Heart right ventricle (tissue), 16 donors: ENCODE data around the gene KCNV2. TPM values are rescaled to one million over a fixed set of nuclear protein-coding genes. Genes with fewer than 3 reads are reported as not detected.
A peak's percentile ranks its signal among the peaks of the same experiment; 100 is the strongest.

ENCODE experiments used
- ATAC-seq, 8 donors: fragments of 200-7000 bp; cut with Tn5 transposase; one replicate each; pipeline ENCODE4 v1.9.1; 2020; ENCODE audit warnings: mild to moderate bottlenecking in 8 of 8, moderate library complexity in 8 of 8, moderate number of reproducible peaks in 1 of 8
- DNase-seq, 2 donors: peaks; one replicate each; pipeline ENCODE4 v3.0.0-alpha.2; 2020
- H3K27ac ChIP-seq, 10 donors: fragments of 200-600 bp; sonication (generic) in 2 of 10; one replicate each; pipeline versions ENCODE4 v1.5.0 to v1.8.0; 2020 to 2022; ENCODE audit warnings: mild to moderate bottlenecking in 3 of 10
- H3K27me3 ChIP-seq, 7 donors: fragments of 200-600 bp; one replicate each; pipeline ENCODE4 v1.8.0; 2021 to 2022; ENCODE audit warnings: mild to moderate bottlenecking in 2 of 7
- H3K36me3 ChIP-seq, 9 donors: fragments of 200-600 bp; sonication (generic) in 1 of 9; one replicate each; pipeline versions ENCODE4 v1.5.0 to v1.8.0; 2020 to 2022; ENCODE audit warnings: mild to moderate bottlenecking in 2 of 9
- H3K4me1 ChIP-seq, 9 donors: fragments of 200-600 bp; sonication (generic) in 1 of 9; one replicate each; pipeline versions ENCODE4 v1.5.0 to v1.8.0; 2020 to 2022; ENCODE audit warnings: mild to moderate bottlenecking in 4 of 9
- H3K4me3 ChIP-seq, 10 donors: fragments of 200-600 bp; sonication (generic) in 2 of 10; one replicate each; pipeline versions ENCODE4 v1.5.0 to v1.8.0; 2020 to 2022; ENCODE audit warnings: mild to moderate bottlenecking in 7 of 10, moderate library complexity in 2 of 10
- H3K9me3 ChIP-seq, 11 donors: fragments of 200-600 bp in 10 of 11; sonication (generic) in 2 of 11; one replicate each; pipeline versions ENCODE4 v1.5.0 to v1.8.0; 2013 to 2022; ENCODE audit warnings: mild to moderate bottlenecking in 2 of 11, control low read depth in 1 of 11, moderate library complexity in 1 of 11
- WGBS, 2 donors: extraction: QIAGEN DNeasy Blood & Tissue Kit; methylation state at CpG; one replicate each; pipeline ENCODE4 v1.1.7; 2013; ENCODE audit warnings: inconsistent platforms in 1 of 2; 5-methylcytosine and 5-hydroxymethylcytosine counted together
- intact Hi-C, 10 donors: fragments of 100-400 bp; cut with DNase I; formaldehyde crosslinking; loops; one replicate each; pipeline versions ENCODE4 v1.11.1 to v1.14.2; 2022
- polyA plus RNA-seq, 2 donors: library from polyadenylated mRNA; stranded (reverse); fragments of 200-250 nt; gene quantifications; one replicate each; pipeline ENCODE4 v1.2.3, GENCODE V29; 2013
- total RNA-seq, 10 donors: library from RNA; stranded (reverse); fragmentation: NEBNext Ultra II Directional in 3 of 10; extraction: Animal tissue kit (Norgen Biotek cat#: 25700) in 3 of 10; gene quantifications; one replicate each; pipeline versions ENCODE4 v1.2.1 to v1.2.4, GENCODE V29; 2021 to 2023
- TF ChIP-seq, protein P1 (sequence below), 9 donors: fragments of 200-600 bp; sonication (generic) in 2 of 9; IDR thresholded peaks; one replicate each; pipeline versions ENCODE4 v1.5.0 to v1.8.0; 2021 to 2022; ENCODE audit warnings: antibody characterized with exemption in 9 of 9, mild to moderate bottlenecking in 5 of 9, moderate library complexity in 1 of 9
- donor health status: Arrhythmogenic right ventricular cardiomyopathy.
- donor health status: ischemic (EF 13 %, LVEDD 7.1; RV severe dilation, severe dysfunction).
- donor health status: healthy with polysubstance abuse.
- donor health status: DM: no; HTN: yes; CAD: no.
- donor health status: DM: no; HTN: no; CAD: no.
- donor health status: ischemic (EF 25% LVEDD 6.9; RV normal size, moderate dysfunction).
- donor health status: ischemic (EF 25% LVEDD 5.7; RV mildly dilated, moderate dysfunction).
- donor health status: healthy.
- donor health status: DM: yes; HTN: yes; CAD: no.
- donor health status: Ischemic cardiomyopathy.
- donor health status: ischemic (EF 35%, LVEDD 5.7; RV mildly dilated, moderate dysfunction).
- donor health status: nonischemic (EF 11% LVEDD 7.7; RV severe dilation, severe dysfunction).
- donor health status: DM: yes; HTN: yes; CAD: no.
- donor health status: PGD.
- donor health status: ischemic (EF 29% LVEDD 5.4; RV normal size, mild dysfunction).
- donor health status: nonischemic (EF 23%, LVEDD 6.1; RV moderate dilation, normal function).

Gene KCNV2
- total and polyA plus RNA-seq, 12 donors = not detected

DNA sequence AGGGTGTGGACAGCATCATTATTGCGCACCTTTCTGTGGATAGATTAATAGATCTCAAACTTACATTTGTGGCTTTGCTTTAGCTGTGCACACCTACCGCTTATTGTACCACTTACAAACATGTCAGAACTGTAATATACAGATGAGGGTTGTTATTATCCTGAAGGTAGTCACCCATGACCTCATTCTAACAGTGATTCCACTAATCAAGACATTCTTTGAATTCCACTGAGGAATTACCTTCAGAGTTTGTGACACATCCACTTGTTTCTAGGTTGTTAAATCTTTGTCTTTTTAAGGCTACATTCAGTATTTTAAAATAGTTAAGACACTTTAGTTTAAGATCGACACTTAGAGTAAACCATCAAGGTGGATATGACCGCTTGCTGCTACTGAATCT lies 7.8 kb downstream of the KCNV2 start:
- TF ChIP-seq, protein P1, sequence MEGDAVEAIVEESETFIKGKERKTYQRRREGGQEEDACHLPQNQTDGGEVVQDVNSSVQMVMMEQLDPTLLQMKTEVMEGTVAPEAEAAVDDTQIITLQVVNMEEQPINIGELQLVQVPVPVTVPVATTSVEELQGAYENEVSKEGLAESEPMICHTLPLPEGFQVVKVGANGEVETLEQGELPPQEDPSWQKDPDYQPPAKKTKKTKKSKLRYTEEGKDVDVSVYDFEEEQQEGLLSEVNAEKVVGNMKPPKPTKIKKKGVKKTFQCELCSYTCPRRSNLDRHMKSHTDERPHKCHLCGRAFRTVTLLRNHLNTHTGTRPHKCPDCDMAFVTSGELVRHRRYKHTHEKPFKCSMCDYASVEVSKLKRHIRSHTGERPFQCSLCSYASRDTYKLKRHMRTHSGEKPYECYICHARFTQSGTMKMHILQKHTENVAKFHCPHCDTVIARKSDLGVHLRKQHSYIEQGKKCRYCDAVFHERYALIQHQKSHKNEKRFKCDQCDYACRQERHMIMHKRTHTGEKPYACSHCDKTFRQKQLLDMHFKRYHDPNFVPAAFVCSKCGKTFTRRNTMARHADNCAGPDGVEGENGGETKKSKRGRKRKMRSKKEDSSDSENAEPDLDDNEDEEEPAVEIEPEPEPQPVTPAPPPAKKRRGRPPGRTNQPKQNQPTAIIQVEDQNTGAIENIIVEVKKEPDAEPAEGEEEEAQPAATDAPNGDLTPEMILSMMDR (IDR thresholded peaks at IDR 0.05) = no peak
- no peaks in the 10 kb centered on the region for H3K36me3 ChIP-seq
- WGBS, 2 donors = 77 to 93% methylated on average over 4 of the region's 4 CpGs
- intact Hi-C loops = loop anchor here in 8 of 10 donors (5.0 to 10.0 kb wide), 11 partner anchors 60 to 593 kb away; partner anchors contain the start of gene VLDLR (in 2 of the 8)
- DNase-seq = no peak
- peaks cover 0 to 32% (median 11%) of the 10 kb centered on the region in 9 donors for H3K4me1 ChIP-seq
- no peaks in the 10 kb centered on the region for H3K27me3 ChIP-seq
- H3K9me3 ChIP-seq = no peaks in the 10 kb centered on the region
- H3K4me3 ChIP-seq = no peak overlapping the region
- ATAC-seq = no peak
- no peak overlapping the region for H3K27ac ChIP-seq

DNA sequence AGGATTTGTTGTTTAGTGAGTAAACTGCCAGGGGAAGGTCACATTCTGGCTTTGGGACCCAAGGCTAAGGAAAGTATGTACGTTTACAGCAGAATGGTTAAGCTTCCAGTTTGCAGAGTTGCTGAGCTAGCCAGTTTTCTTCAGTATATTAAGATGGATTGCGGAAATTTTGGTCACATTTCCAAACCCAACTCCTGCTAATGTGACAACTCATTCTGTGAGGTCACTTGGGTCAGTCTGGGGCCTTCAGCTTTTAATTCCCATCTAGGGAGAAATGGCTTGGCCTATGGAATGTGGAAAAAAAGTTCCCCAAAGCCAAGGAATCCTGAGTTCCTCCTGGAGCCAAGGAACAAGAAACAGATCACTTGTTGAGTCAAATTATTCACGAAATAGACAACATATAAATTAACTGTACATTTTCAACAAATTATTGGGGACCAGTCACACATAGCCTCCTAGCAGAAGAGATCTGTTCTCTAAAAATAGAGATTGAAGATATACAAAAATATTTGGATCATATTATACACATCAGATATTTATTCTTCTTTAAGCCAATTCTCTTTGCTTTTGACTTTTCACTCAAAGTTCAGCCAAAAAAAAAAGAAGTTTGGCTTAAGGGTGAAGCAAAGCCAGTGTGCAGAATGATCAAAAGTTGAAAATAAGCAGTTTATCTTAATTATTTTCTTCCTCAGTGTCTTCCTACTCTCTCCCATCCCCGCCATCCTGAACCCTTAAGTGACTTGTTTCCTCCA lies 8.8 kb downstream of the KCNV2 start:
- TF ChIP-seq, protein P1 (IDR thresholded peaks at IDR 0.05) = no peak
- Histone ChIP-seq H3K36me3 (no peaks in the 10 kb centered on the region), H3K4me3 (no peak overlapping the region), H3K27ac (peak overlapping the region in 3 of 10 donors; percentile 2 to 33 (median 5)), H3K4me1 (peaks cover 0 to 32% (median 11%) of the 10 kb centered on the region in 9 donors), H3K9me3 (no peaks in the 10 kb centered on the region), H3K27me3 (no peaks in the 10 kb centered on the region)
- DNase-seq = no peak
- intact Hi-C loops = loop anchor here in 8 of 10 donors (5.0 to 10.0 kb wide), 11 partner anchors 61 to 594 kb away; partner anchors contain the start of gene VLDLR (in 2 of the 8)
- ATAC-seq = peak in 1 of 8 donors; percentile 5
- WGBS, 2 donors = 79 to 84% methylated on average over 4 of the region's 4 CpGs

DNA sequence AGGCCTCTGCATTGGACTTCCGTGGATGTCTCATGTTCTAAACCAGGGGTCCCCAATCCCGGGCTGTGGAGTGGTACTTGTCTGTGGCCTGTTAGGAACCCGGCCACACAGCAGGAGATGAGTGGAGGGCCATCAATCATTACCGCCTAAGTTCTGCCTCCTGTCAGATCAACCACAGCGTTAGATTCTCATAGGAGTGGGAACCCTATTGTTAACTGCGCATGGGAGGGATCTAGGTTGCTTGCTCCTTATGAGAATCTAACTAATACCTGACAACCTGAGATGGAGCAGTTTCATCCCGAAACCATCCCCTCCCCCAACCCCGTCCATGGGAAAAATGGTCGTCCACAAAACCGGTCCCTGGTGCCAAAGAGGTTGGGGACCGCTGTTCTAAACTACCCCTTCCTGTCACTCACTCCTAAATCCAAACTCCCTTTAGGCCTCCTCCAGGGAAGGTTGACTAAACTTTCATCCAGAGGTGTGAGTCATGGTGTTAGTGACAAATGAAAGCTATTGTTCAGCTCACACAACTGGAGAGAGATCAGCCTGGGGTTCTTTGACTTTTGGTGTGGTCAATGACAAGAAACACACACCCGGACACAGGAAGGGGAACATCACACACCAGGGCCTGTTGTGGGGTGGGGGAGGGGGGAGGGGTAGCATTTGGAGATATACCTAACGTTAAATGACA lies 9.5 kb downstream of the KCNV2 start:
- ATAC-seq (peak in 1 of 8 donors; percentile 42), DNase-seq (no peak)
- peaks cover 0 to 32% (median 11%) of the 10 kb centered on the region in 9 donors for H3K4me1 ChIP-seq
- H3K27me3 ChIP-seq = no peaks in the 10 kb centered on the region
- H3K27ac ChIP-seq = peak overlapping the region in 2 of 10 donors; percentile 5 to 33
- H3K9me3 ChIP-seq = no peaks in the 10 kb centered on the region
- H3K36me3 ChIP-seq = no peaks in the 10 kb centered on the region
- no peak overlapping the region for H3K4me3 ChIP-seq
- TF ChIP-seq, protein P1 (IDR thresholded peaks at IDR 0.05) = no peak
- intact Hi-C loops = loop anchor here in 8 of 10 donors (5.0 to 10.0 kb wide), 11 partner anchors 62 to 594 kb away; partner anchors contain the start of gene VLDLR (in 2 of the 8)
- 89 to 93% methylated on average over 13 of the region's 13 CpGs for WGBS, 2 donors

DNA sequence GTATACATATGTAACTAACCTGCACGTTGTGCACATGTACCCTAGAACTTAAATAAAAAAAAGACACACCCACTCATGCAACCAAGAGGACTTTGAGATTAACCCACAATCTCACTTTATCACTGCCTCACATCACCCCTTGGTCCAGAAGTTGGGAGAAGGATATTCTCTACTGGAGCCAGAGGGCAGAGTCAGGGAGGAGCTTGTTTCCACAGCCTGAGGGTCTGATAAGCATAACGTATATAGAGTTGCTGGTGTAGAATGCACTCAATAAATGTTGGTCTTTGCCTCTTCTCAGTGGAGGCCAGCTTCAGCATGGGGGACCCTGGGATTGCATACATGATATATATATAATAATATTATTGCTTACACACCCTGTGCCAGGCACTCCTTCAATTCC lies 10.1 kb downstream of the KCNV2 start:
- Histone ChIP-seq H3K27ac (no peak overlapping the region), H3K36me3 (no peaks in the 10 kb centered on the region), H3K4me1 (peaks cover 0 to 32% (median 11%) of the 10 kb centered on the region in 9 donors), H3K4me3 (no peak overlapping the region), H3K9me3 (no peaks in the 10 kb centered on the region), H3K27me3 (no peaks in the 10 kb centered on the region)
- 83 to 91% methylated on average over 2 of the region's 2 CpGs for WGBS, 2 donors
- TF ChIP-seq, protein P1 (IDR thresholded peaks at IDR 0.05) = no peak
- no peak for DNase-seq
- ATAC-seq = peak in 1 of 8 donors; percentile 43
- intact Hi-C loops = loop anchor here in 8 of 10 donors (5.0 to 10.0 kb wide), 11 partner anchors 63 to 595 kb away; partner anchors contain the start of gene VLDLR (in 2 of the 8)
